ENCODE results near the gene TRIM17.

Gene TRIM17

DNA sequence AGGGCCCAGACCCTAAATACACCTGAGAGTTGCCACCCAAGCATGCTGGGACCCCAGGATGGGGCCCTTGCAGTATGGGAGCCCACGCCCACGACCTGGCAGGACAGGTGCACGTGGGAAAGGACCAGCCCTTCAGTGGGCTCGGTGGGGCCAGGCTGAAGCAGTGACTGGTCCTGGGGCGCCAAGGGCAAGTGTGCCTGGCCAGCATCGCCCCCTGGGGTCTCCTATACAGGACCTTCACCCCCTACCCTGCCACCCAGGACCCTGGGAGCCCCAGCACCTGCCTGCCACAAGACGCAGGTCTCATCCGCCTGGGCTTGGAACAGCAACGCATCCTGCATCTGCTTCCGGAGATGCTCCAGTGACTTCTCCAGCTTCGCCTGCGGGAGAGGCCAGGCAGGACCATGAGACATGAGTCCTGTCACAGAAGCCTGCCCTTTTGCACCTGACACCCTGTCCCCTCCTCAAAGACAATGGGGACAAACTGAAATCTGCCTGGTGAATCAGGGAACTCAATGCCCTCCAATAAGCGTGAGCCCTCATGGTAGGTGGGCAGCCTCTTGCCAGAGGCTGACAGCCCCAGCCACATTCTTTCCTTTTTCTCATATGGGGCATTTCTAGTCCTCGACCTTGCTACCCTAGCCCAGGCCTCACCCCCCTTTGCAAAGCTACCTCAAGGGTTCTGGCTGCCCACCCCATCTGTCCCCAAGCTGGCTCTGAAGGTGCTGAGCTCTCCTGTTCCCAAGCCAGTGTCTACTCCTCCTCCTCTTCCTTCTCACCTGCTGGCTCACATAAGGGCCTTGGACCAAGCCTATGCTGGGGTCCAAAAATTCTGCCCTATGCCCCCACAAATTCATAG is 14.7 kb downstream of the TRIM17 start:
- DNase-seq (ENCODE audit: low read depth), result no peak
- TF ChIP-seq, protein P1, sequence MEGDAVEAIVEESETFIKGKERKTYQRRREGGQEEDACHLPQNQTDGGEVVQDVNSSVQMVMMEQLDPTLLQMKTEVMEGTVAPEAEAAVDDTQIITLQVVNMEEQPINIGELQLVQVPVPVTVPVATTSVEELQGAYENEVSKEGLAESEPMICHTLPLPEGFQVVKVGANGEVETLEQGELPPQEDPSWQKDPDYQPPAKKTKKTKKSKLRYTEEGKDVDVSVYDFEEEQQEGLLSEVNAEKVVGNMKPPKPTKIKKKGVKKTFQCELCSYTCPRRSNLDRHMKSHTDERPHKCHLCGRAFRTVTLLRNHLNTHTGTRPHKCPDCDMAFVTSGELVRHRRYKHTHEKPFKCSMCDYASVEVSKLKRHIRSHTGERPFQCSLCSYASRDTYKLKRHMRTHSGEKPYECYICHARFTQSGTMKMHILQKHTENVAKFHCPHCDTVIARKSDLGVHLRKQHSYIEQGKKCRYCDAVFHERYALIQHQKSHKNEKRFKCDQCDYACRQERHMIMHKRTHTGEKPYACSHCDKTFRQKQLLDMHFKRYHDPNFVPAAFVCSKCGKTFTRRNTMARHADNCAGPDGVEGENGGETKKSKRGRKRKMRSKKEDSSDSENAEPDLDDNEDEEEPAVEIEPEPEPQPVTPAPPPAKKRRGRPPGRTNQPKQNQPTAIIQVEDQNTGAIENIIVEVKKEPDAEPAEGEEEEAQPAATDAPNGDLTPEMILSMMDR (IDR thresholded peaks at IDR 0.05; ENCODE audit: insufficient read depth, low read depth, low read length, missing control alignments), result no peak
- no peak overlapping the region for H3K4me3 ChIP-seq (ENCODE audit: low read depth, low read length)

GRCh38 chr1:228400692-228401454 is 15.8 kb downstream of the TRIM17 start:
- H3K4me3 ChIP-seq (ENCODE audit: low read depth, low read length), result no peak overlapping the region
- TF ChIP-seq, protein P1 (IDR thresholded peaks at IDR 0.05; ENCODE audit: insufficient read depth, low read depth, low read length, missing control alignments), result no peak
- DNase-seq (ENCODE audit: low read depth), result no peak

DNA sequence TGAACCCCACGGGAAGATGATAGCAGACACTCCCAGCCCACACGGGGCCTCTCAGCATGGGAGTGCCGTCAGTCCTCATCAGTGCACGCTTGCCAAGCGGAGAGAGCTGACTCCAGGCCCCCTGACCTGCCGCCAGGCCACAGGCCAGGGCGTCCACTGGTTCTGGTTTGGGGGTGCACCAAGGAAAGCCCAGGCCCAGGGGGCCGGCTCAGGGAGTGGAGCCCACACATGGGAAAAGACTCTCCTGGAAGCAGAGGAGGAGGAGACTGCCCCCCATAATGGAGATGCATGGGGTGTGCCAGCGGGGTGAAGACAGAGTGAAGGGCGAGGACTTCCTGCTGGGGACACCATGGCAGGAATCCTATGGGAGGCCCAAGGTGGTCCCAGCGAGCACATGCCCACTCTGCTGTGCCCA is 16.4 kb downstream of the TRIM17 start:
- no peak overlapping the region for H3K4me3 ChIP-seq (ENCODE audit: low read depth, low read length)
- TF ChIP-seq, protein P1 (IDR thresholded peaks at IDR 0.05; ENCODE audit: insufficient read depth, low read depth, low read length, missing control alignments), result no peak
- no peak for DNase-seq (ENCODE audit: low read depth)

- TF ChIP-seq, protein P1 (IDR thresholded peaks at IDR 0.05; ENCODE audit: insufficient read depth, low read depth, low read length, missing control alignments), result no peak
- H3K4me3 ChIP-seq (ENCODE audit: low read depth, low read length), result no peak overlapping the region
- DNase-seq (ENCODE audit: low read depth), result no peak
These were observed 17.0 kb downstream of the TRIM17 start for GRCh38 chr1:228399531-228400236.

- TF ChIP-seq, protein P1 (IDR thresholded peaks at IDR 0.05; ENCODE audit: insufficient read depth, low read depth, low read length, missing control alignments), result no peak
These were observed 17.8 kb downstream of the TRIM17 start for GRCh38 chr1:228398741-228399461.

GRCh38 chr1:228397966-228398365 is 18.7 kb downstream of the TRIM17 start:
- no peak overlapping the region for H3K4me3 ChIP-seq (ENCODE audit: low read depth, low read length)
- TF ChIP-seq, protein P1 (IDR thresholded peaks at IDR 0.05; ENCODE audit: insufficient read depth, low read depth, low read length, missing control alignments), result no peak
- DNase-seq (ENCODE audit: low read depth), result no peak

More at GRCh38 chr1:228398741-228399461, 17.8 kb downstream of the TRIM17 start:
- no peak for DNase-seq (ENCODE audit: low read depth)
- H3K4me3 ChIP-seq (ENCODE audit: low read depth, low read length), result no peak overlapping the region
